CD14-positive monocyte (primary cell): ENCODE results near the gene TMEM184C. TPM values are rescaled to one million over a fixed set of nuclear protein-coding genes. Genes with fewer than 3 reads are reported as not detected.

Experiments used
- DNase-seq, 3 donors: peaks; one replicate each; pipeline ENCODE4 v3.0.0-alpha.2; 2011 to 2022
- H2AFZ ChIP-seq: 2 replicates; pipeline ENCODE4 v1.6.0; 2012; ENCODE audit warnings: mild to moderate bottlenecking, low read depth, low read length, inconsistent platforms; ENCODE audit not compliant: insufficient read depth, poor library complexity, severe bottlenecking
- H3K27ac ChIP-seq, 2 donors: 1 replicate in 1 of 2; 2 replicates in 1 of 2; pipeline ENCODE4 v1.5.1; 2012 to 2013; ENCODE audit warnings: low read length in 2 of 2, control low read depth in 1 of 2, inconsistent platforms in 1 of 2, low read depth in 1 of 2, mild to moderate bottlenecking in 1 of 2
- H3K27me3 ChIP-seq, 2 donors: one replicate each; pipeline versions ENCODE4 v1.6.0 to v1.6.1; 2011 to 2013; ENCODE audit warnings: low read length in 2 of 2; ENCODE audit not compliant: control insufficient read depth in 2 of 2, insufficient read depth in 2 of 2
- H3K36me3 ChIP-seq, 2 donors: replicated peaks in 1 of 2; 1 replicate in 1 of 2; 2 replicates in 1 of 2; pipeline versions ENCODE4 v1.5.1 to v1.6.1; 2012 to 2013; ENCODE audit warnings: low read length in 2 of 2, control low read depth in 1 of 2, inconsistent platforms in 1 of 2, mild to moderate bottlenecking in 1 of 2; ENCODE audit not compliant: insufficient read depth in 2 of 2, control insufficient read depth in 1 of 2
- H3K4me1 ChIP-seq, 2 donors: 1 replicate in 1 of 2; 2 replicates in 1 of 2; pipeline versions ENCODE4 v1.5.1 to v1.6.1; 2012 to 2013; ENCODE audit warnings: low read length in 2 of 2, control low read depth in 1 of 2, inconsistent platforms in 1 of 2, mild to moderate bottlenecking in 1 of 2, moderate library complexity in 1 of 2; ENCODE audit not compliant: insufficient read depth in 2 of 2, control insufficient read depth in 1 of 2
- H3K4me2 ChIP-seq: replicated peaks from 2 replicates; pipeline ENCODE3; 2012; ENCODE audit warnings: low read length, moderate library complexity, mild to moderate bottlenecking; ENCODE audit not compliant: poor library complexity, severe bottlenecking; ENCODE audit errors: extremely low read depth
- H3K4me3 ChIP-seq, 3 experiments: fragments of 200-600 bp in 1 of 3; sonication (generic) in 1 of 3; replicated peaks in 1 of 3; 1 replicate in 2 of 3; 2 replicates in 1 of 3; pipeline ENCODE4 v1.5.1; 2011 to 2013; ENCODE audit warnings: low read length in 3 of 3, mild to moderate bottlenecking in 3 of 3, control low read depth in 2 of 3, low read depth in 2 of 3, inconsistent platforms in 1 of 3, moderate library complexity in 1 of 3
- H3K79me2 ChIP-seq: 2 replicates; pipeline ENCODE4 v1.6.0; 2012; ENCODE audit warnings: mild to moderate bottlenecking, control low read depth, inconsistent platforms, low read length, moderate library complexity; ENCODE audit not compliant: insufficient read depth
- H3K9ac ChIP-seq: 2 replicates; pipeline ENCODE4 v1.6.0; 2017; ENCODE audit warnings: low read length, mild to moderate bottlenecking; ENCODE audit not compliant: insufficient read depth, poor library complexity, severe bottlenecking
- H3K9me3 ChIP-seq, 2 donors: replicated peaks in 1 of 2; 1 replicate in 1 of 2; 2 replicates in 1 of 2; pipeline versions ENCODE4 v1.5.1 to v1.6.1; 2012 to 2013; ENCODE audit warnings: low read length in 2 of 2, control low read depth in 1 of 2; ENCODE audit not compliant: control insufficient read depth in 1 of 2, insufficient read depth in 1 of 2
- H4K20me1 ChIP-seq: 2 replicates; pipeline ENCODE4 v1.6.0; 2012; ENCODE audit warnings: mild to moderate bottlenecking, low read length, control low read depth, moderate library complexity; ENCODE audit not compliant: insufficient read depth
- H3K27ac Mint-ChIP-seq, 7 donors: one replicate each; pipeline ENCODE4 v1.8.0; 2020; ENCODE audit warnings: mild to moderate bottlenecking in 7 of 7, mixed read lengths in 7 of 7, moderate library complexity in 6 of 7, inconsistent platforms in 2 of 7
- H3K27me3 Mint-ChIP-seq, 3 donors: one replicate each; pipeline ENCODE4 v1.8.0; 2021 to 2022; ENCODE audit warnings: low read depth in 3 of 3, mild to moderate bottlenecking in 3 of 3, mixed read lengths in 3 of 3, moderate library complexity in 3 of 3, inconsistent platforms in 1 of 3
- H3K36me3 Mint-ChIP-seq, 2 donors: one replicate each; pipeline ENCODE4 v1.8.0; 2020; ENCODE audit warnings: mixed read lengths in 2 of 2, inconsistent platforms in 1 of 2, mild to moderate bottlenecking in 1 of 2
- H3K4me1 Mint-ChIP-seq: one replicate; pipeline ENCODE4 v1.8.0; 2020; ENCODE audit warnings: mild to moderate bottlenecking, mixed read lengths
- H3K4me3 Mint-ChIP-seq, 2 donors: one replicate each; pipeline ENCODE4 v1.8.0; 2020; ENCODE audit warnings: mild to moderate bottlenecking in 2 of 2, mixed read lengths in 2 of 2, moderate library complexity in 1 of 2
- H3K9me3 Mint-ChIP-seq, 7 donors: one replicate each; pipeline ENCODE4 v1.8.0; 2020 to 2022; ENCODE audit warnings: mixed read lengths in 7 of 7, mild to moderate bottlenecking in 6 of 7, moderate library complexity in 6 of 7, inconsistent platforms in 2 of 7
- WGBS: methylation state at CpG from one replicate; pipeline ENCODE4 v1.1.5; 2013; ENCODE audit warnings: missing lambda C conversion rate; ENCODE audit not compliant: insufficient coverage; 5-methylcytosine and 5-hydroxymethylcytosine counted together
- intact Hi-C, 2 donors: fragments of 100-400 bp; cut with micrococcal nuclease; formaldehyde crosslinking; loops; one replicate each; pipeline versions ENCODE4 v1.15.0 to v1.15.1; 2023
- polyA plus RNA-seq, 3 donors: library from polyadenylated mRNA; depleted of rRNA in 1 of 3; unstranded in 2 of 3; stranded (reverse) in 1 of 3; fragments of 300-500 nt in 2 of 3; fragments of >200 nt in 1 of 3; fragmentation: Illumina TruSeq in 2 of 3; gene quantifications; 1 replicate in 2 of 3; 2 replicates in 1 of 3; pipeline ENCODE4 v1.2.3, GENCODE V29; 2012 to 2021
- TF ChIP-seq, protein P1 (sequence below): fragments of 200-600 bp; IDR thresholded peaks from one replicate; pipeline ENCODE4 v1.8.0; 2022; ENCODE audit warnings: antibody characterized with exemption, mild to moderate bottlenecking

The TMEM184C gene
- polyA plus RNA-seq, 3 donors: 7.5 to 36.4 (median 20.7) TPM

DNA sequence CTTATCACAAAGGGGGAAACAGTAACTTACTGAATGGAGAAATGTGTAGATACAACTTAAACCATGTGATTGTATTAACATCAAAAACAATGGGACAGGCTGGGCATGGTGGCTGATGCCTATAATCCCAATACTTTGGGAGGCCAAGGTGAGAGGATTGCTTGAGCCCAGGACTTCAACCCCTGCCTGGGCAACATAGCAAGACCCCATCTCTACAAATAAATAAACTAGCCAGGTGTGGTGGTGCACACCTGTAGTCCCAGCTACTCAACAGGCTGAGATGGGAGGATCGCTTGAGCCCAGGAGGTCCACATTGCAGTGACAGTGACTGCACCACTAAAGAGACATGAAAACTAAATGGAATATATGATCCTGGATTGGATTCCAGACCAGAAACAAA lies 26.4 kb downstream of the TMEM184C start:
- Mint-ChIP-seq H3K4me3 (no peak overlapping the region), H3K9me3 (peaks cover 0 to 9% (median 0%) of the 10 kb centered on the region in 7 donors), H3K36me3 (peaks cover 40 to 58% of the 10 kb centered on the region in 2 donors), H3K27ac (no peak overlapping the region), H3K4me1 (no peaks in the 10 kb centered on the region), H3K27me3 (no peaks in the 10 kb centered on the region)
- Histone ChIP-seq H3K27ac (no peak overlapping the region), H3K4me1 (no peaks in the 10 kb centered on the region), H3K4me2 (no peak overlapping the region), H3K4me3 (no peak overlapping the region), H3K9ac (no peak overlapping the region), H3K9me3 (peaks cover 0 to 3% of the 10 kb centered on the region in 2 donors), H3K27me3 (no peaks in the 10 kb centered on the region), H3K36me3 (peaks cover 12 to 60% of the 10 kb centered on the region in 2 donors), H2AFZ (no peak overlapping the region), H3K79me2 (peaks cover 4% of the 10 kb centered on the region), H4K20me1 (no peaks in the 10 kb centered on the region)
- DNase-seq: no peak
- intact Hi-C loops: no loop called here
- TF ChIP-seq, protein P1, sequence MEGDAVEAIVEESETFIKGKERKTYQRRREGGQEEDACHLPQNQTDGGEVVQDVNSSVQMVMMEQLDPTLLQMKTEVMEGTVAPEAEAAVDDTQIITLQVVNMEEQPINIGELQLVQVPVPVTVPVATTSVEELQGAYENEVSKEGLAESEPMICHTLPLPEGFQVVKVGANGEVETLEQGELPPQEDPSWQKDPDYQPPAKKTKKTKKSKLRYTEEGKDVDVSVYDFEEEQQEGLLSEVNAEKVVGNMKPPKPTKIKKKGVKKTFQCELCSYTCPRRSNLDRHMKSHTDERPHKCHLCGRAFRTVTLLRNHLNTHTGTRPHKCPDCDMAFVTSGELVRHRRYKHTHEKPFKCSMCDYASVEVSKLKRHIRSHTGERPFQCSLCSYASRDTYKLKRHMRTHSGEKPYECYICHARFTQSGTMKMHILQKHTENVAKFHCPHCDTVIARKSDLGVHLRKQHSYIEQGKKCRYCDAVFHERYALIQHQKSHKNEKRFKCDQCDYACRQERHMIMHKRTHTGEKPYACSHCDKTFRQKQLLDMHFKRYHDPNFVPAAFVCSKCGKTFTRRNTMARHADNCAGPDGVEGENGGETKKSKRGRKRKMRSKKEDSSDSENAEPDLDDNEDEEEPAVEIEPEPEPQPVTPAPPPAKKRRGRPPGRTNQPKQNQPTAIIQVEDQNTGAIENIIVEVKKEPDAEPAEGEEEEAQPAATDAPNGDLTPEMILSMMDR: no peak
- WGBS: 100% methylated on average over 1 of the region's 1 CpG

DNA sequence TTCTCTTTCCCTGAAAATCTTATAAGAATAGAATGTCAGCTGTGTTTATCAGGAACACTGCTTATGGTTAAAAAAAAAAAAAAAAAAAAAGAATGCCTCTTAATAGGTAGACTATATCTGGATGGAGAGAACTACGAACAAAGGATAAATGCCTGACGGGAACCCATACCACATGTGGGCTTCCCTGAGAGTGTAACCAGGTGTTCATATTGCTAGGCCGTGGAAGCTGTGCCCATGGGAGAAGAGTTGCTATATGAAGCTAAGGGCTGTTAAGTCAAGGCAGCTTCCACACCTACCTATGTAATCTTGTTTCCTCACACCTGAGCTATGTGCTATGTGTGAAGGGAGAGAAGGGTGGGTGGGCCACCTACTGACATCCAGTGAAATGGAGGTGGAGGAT lies 27.3 kb downstream of the TMEM184C start:
- Histone ChIP-seq H3K27ac (no peak overlapping the region), H3K4me2 (no peak overlapping the region), H3K4me3 (no peak overlapping the region), H4K20me1 (no peaks in the 10 kb centered on the region), H3K79me2 (peaks cover 4% of the 10 kb centered on the region), H2AFZ (no peak overlapping the region), H3K36me3 (peaks cover 15 to 61% of the 10 kb centered on the region in 2 donors), H3K4me1 (no peaks in the 10 kb centered on the region), H3K9ac (no peak overlapping the region), H3K9me3 (peaks cover 0 to 3% of the 10 kb centered on the region in 2 donors), H3K27me3 (no peaks in the 10 kb centered on the region)
- WGBS: no CpG with 5 or more reads among the region's 3 CpGs
- Mint-ChIP-seq H3K27me3 (peaks cover 0 to 1% (median 0%) of the 10 kb centered on the region in 3 donors), H3K4me3 (no peak overlapping the region), H3K27ac (no peak overlapping the region), H3K4me1 (no peaks in the 10 kb centered on the region), H3K36me3 (peaks cover 43 to 59% of the 10 kb centered on the region in 2 donors), H3K9me3 (peaks cover 0 to 9% (median 0%) of the 10 kb centered on the region in 7 donors)
- DNase-seq: no peak
- intact Hi-C loops: no loop called here
- TF ChIP-seq, protein P1: no peak
